ENCODE measurements around the gene ADCY7.
"Not testable (repeated sequence)": the region's sequence is repeated elsewhere in the genome, so short reads cannot be mapped to it uniquely, and the experiment has no call there.

Gene ADCY7

GRCh38 chr16:50266337-50267091 is at the start of gene ADCY7:
TSS of gene ADCY7 (plus strand) at chr16:50266551. CDS start at chr16:50288180, 21,629 bp downstream.
- no peak for DNase-seq (ENCODE audit: low read depth)

DNA sequence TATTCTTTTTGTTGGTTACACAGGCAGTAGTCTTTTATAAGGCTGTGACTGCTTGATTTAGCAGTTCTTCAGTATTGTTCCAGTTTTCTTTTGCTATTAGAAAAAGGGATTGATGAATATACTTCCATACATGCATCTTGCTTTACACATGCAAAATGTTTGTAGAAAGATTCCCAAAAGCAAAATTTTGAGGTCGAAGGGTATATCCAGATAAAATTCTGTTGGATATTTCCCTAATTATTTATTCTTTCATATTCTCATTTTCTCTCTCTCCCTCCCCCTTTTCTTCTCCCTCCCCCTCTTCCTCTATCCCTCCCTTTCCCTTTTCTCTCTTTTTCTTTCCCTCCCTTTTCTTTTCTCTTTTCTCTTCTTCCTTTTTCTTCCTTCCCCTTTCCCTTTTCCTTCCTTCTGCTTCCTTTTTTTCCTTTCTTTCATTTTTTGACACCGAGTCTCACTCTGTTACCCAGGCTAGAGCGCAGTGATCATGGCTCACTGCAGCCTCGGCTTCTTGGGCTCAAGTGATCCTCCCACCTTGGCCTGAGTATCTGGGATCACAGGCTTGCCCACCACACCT is 46.9 kb upstream of the ADCY7 start:
- DNase-seq (ENCODE audit: low read depth), result no peak

GRCh38 chr16:50224286-50224685 is 42.1 kb upstream of the ADCY7 start:
- no peak for DNase-seq (ENCODE audit: low read depth)

GRCh38 chr16:50227120-50227519 is 39.2 kb upstream of the ADCY7 start:
- DNase-seq (ENCODE audit: low read depth), result no peak

- no peak for DNase-seq (ENCODE audit: low read depth)
These were observed 38.7 kb upstream of the ADCY7 start for GRCh38 chr16:50227665-50228064.

DNA sequence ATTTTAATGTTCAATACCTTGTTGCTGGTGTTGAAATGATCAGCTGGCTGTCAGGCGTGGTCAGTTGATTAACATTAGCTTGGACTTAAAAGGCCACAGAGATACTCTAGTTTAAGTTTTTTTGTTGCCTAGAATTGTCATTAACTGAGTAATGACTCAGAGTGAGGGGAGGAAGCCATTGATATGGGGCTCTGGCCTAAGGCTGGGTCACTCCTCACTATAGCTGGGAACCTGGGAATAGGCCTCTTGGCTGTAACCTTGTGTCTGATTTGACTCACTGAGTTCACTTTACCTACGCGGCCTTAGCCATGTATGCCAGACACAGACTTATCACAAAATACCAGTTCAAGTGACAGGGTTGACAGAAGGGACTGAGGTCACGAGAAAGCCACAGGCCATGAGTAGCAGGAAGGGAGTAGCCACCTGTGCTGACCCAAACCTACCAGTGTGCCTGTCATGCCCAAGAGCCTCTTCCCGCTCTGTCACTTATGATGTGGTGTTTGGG is 37.9 kb upstream of the ADCY7 start:
- no peak for DNase-seq (ENCODE audit: low read depth)

DNA sequence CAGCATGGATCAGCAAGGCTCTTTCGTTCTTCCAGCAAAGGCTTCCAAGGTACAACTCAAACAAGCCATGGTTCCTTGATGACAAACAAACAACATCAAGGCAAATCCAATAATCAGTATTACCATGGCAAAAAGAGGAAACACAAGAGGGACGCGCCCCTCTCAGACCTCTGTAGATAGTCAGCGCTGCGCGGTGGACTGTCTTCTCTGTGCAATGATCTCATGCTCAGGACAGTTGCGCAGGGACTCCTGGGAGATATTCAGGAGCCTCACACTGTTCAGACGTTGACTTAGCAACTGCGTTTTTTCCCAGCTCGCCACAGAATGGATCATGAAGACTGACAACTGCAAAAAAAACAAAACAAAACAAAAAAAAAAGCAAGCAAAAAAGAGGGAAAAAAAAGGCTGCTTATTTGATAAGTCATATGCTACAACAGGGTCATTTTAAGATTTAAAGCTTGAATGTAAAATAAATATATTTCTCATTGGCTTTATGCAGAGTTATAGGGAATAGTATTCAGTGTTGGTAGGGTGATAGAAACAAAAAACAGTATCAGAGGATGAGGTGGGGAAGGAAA is 37.1 kb upstream of the ADCY7 start:
- DNase-seq (ENCODE audit: low read depth), result no peak

DNA sequence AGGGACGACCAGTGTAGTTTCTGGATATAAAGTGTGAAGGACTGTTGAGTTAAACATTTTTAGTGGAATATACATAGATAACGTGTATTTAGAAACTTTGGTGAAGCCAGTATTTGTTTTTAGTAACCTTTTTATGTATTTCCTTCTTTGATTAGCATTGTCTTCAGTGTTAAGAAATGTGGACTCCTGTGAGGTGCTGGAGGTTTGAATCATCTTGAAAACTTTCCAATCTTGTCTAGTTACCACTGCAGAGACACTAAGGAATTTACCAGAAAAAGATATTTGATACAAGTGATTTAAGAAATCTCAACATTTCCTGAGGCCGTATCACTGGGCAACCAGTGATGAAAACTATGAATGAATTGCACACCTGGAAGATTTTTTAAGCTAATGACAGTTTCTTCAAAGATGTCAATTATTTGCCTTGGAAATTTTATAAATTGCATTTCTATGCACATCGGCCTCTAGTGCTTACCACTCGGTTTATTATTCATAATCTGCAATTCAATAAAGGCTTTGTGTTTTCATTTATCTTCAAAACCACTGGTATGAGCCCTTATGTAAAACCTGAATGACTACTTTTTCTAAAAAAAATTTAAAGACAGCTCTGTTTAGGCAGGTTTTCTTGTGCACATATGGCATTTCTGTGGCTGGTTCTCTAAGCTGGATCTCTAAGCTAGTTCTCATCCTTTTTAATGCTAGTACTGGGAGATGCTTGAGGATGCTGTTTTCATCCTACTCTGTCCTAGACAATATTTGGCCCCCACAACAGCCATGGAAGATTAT is 31.4 kb upstream of the ADCY7 start:
- DNase-seq (ENCODE audit: low read depth), result no peak

GRCh38 chr16:50235581-50235980 is 30.8 kb upstream of the ADCY7 start:
- no peak for DNase-seq (ENCODE audit: low read depth)

GRCh38 chr16:50238314-50238713 is 28.0 kb upstream of the ADCY7 start:
- no peak for DNase-seq (ENCODE audit: low read depth)

DNA sequence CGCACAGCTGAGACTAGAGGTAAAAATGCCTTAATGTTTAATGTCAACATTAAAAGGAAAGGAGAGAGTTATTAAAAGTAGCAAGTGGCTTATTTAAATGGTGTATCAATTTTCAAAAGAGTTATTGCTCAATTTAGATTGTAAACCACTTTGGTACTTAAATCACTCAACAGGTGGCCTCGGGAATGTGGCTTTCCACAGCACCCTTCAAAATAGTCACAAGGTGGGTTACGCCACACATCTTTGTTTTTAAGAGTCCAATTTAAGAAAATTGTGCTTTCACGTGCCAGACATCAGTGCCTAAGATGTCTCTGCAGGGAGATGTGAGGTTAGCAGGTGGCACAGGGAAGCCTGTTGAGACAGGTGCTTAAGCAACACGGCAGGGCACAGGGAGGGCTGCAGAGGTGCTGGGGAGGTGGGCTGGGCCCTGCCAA is 27.5 kb upstream of the ADCY7 start:
- DNase-seq (ENCODE audit: low read depth), result no peak

GRCh38 chr16:50243024-50243423 is 23.3 kb upstream of the ADCY7 start:
- not testable (repeated sequence) for DNase-seq (ENCODE audit: low read depth)

DNA sequence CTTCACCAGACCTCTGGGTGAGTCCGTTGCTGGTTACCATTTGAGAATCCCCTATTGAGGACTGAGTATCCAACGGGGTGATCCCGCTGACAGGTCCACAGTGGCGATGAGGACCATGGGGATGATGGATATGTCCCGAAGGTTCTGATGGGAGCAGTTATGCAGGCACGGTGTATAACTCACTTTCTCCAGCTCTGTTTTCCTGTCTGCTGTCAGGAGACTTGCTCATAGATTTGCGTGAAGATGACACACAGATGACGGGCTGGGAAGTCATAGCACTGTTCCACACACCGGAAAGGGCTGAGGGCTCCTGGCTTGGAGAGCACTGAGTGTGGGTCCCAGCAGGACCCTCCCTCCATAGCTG is 22.2 kb upstream of the ADCY7 start:
- DNase-seq (ENCODE audit: low read depth), result no peak

- no peak for DNase-seq (ENCODE audit: low read depth)
These were observed 21.6 kb upstream of the ADCY7 start for GRCh38 chr16:50244504-50245416.

DNA sequence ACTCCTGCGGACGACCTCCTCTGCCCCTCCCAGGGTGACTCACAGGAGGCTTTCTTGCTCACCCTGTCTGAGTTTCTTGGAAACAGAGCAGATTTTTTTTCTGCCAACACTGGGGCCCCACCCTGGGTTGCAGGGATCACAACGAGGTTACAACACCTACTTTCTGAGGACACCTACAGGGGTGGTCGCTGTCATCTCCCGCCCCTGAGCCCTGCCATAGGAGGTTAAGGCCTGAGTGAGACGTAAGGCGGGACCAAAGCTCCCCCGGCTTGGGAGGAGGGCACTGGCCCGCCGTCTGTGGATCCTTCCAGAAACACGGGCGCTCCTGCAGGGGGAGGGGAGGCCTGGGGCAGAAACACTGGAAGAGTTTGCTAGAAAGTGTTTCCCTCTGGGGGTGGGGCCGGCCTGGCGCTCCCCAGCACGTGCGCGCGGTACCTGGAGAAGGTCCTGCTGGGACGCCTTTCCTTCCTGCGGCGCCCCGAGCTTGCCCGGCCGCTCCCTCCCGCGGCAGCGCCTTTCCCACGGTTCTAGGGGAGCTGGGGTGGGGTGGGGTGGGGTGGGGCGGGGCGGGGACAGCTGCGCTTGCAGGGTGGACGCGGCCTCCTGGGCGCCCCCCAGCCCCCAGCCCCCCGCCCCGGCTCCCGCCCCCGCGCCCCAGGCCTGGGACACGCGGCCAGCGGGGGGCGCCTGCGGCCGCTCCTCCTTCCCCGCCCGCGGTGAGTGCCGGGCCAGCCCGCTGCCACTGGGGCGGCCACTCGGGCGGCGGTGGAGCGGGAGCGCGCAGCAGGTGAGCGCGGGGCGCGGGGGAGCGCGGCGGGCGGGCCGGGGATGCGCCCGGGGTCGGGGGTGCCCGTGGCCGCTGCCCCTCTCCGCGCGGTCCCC is 20.7 kb upstream of the ADCY7 start:
- no peak for DNase-seq (ENCODE audit: low read depth)

DNA sequence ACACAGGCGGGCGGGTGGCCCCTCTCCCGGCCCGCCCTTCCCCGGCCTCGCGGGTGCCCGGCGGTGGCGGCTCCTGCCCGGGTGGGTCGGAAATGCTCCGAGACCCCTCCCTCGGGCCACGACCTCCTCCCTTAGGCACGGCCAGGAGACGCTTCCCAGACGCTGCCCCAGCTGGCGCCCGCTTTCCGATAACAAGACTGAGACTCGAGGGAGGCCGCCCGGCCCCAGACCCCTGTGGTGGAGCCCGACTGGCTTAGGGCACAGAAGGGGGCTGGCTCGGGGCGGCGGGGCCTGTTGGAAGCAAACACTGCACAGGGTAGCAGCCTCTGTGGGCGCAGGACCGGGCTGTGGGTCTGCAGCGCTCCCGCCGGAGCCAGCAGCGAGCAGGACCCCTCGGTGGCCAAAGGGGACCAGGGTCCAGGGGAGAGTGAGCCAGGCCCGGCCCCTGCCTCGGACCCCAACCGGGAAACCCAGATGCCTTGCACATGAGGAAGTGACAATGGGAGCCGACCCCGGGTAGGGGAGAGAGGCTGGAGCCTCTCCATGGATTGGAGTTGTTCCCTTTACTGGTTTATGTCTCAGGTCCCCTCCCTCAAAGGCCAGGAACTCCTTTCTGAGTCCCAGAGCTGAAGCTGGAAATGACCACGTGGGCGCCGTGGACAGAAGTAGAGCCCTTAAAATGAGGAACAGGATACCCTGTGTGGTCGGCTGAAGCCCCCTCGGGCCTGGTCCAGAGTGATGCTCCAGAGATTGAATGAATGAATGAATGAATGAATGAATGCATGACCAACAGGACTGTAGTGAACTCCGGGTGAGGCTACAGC is 19.8 kb upstream of the ADCY7 start:
- no peak for DNase-seq (ENCODE audit: low read depth)

GRCh38 chr16:50247123-50247905 is 19.0 kb upstream of the ADCY7 start:
- DNase-seq (ENCODE audit: low read depth), result no peak

DNA sequence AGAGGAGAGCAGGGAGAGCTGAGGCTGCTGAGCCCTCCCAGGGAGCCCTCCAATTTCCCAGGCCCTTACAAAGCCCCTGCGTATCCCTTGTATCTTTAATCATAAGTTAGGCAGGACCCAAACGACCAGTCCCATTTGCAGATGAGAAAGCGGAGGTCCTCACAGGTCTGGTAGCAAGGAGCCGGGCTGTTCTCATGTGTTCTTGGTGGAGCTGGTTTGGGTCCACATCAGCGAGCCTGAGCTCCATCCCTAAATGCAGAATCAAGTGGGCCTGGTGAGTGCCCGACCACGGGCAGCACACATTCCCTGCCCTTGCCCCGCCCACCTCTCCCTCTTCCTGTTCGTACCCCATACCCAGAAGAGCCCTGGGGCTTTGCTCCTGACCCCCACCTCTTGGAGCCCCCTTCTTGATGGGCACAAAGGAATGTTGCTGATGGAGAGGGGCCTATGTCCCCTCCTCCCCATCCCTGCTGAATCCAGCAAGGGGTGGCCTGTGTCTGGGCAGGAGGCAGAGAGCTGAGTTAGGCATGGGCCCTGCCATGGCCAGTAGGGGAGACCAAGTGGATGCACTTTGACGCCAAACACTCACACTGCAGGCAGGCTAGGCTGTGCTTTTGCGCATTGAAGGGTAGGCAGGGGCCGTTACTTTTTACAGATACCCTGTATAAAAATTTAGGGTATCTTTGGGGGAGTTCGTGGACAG is 18.3 kb upstream of the ADCY7 start:
- DNase-seq (ENCODE audit: low read depth), result no peak

Data from CMK (cell line).